Memory B cell (primary cell): ENCODE results near the gene KCNJ6.
"Not testable (repeated sequence)": the region's sequence is repeated elsewhere in the genome, so short reads cannot be mapped to it uniquely, and the experiment has no call there.

Experiments used
- ATAC-seq: fragments of 150-1000 bp; cut with Tn5 transposase; 2 replicates; pipeline ENCODE4 v1.10.0; 2021; ENCODE audit warnings: low read depth, mild to moderate bottlenecking, moderate library complexity
- DNase-seq, 2 donors: peaks; one replicate each; pipeline ENCODE4 v3.0.0; 2022; ENCODE audit warnings: low spot score in 2 of 2
- H3K27ac Mint-ChIP-seq: one replicate; pipeline ENCODE4 v1.8.0; 2022; ENCODE audit warnings: mild to moderate bottlenecking, moderate library complexity, mixed read lengths
- H3K27me3 Mint-ChIP-seq: one replicate; pipeline ENCODE4 v1.8.0; 2022; ENCODE audit warnings: mixed read lengths
- H3K36me3 Mint-ChIP-seq: one replicate; pipeline ENCODE4 v1.8.0; 2022; ENCODE audit warnings: mild to moderate bottlenecking, mixed read lengths
- H3K4me1 Mint-ChIP-seq: one replicate; pipeline ENCODE4 v1.8.0; 2022; ENCODE audit warnings: mixed read lengths
- H3K4me3 Mint-ChIP-seq: one replicate; pipeline ENCODE4 v1.8.0; 2022; ENCODE audit warnings: mild to moderate bottlenecking, moderate library complexity, mixed read lengths
- H3K9me3 Mint-ChIP-seq: one replicate; pipeline ENCODE4 v1.8.0; 2022; ENCODE audit warnings: mixed read lengths

The KCNJ6 gene

GRCh38 chr21:37588644-37589043 is 327.6 kb downstream of the KCNJ6 start:
- H3K4me3 Mint-ChIP-seq, ATAC-seq, H3K27ac Mint-ChIP-seq, H3K4me1 Mint-ChIP-seq, H3K36me3 Mint-ChIP-seq, H3K9me3 Mint-ChIP-seq, DNase-seq, H3K27me3 Mint-ChIP-seq: not testable (repeated sequence)

- no peak overlapping the region for H3K27ac Mint-ChIP-seq
- H3K27me3 Mint-ChIP-seq: peaks cover 5% of the 10 kb centered on the region
- DNase-seq (no peak), ATAC-seq (no peak)
- H3K36me3 Mint-ChIP-seq: no peaks in the 10 kb centered on the region
- no peaks in the 10 kb centered on the region for H3K4me1 Mint-ChIP-seq
- no peak overlapping the region for H3K4me3 Mint-ChIP-seq
- H3K9me3 Mint-ChIP-seq: no peaks in the 10 kb centered on the region
Observed at GRCh38 chr21:37587635-37588177, 328.6 kb downstream of the KCNJ6 start.

- Mint-ChIP-seq H3K36me3 (no peaks in the 10 kb centered on the region), H3K27me3 (peaks cover 10% of the 10 kb centered on the region), H3K4me1 (no peaks in the 10 kb centered on the region), H3K4me3 (no peak overlapping the region), H3K9me3 (no peaks in the 10 kb centered on the region), H3K27ac (no peak overlapping the region)
- no peak for ATAC-seq
- DNase-seq: no peak
Observed at GRCh38 chr21:37587203-37587602, 329.1 kb downstream of the KCNJ6 start.

- peaks cover 8% of the 10 kb centered on the region for H3K9me3 Mint-ChIP-seq
- no peak overlapping the region for H3K27ac Mint-ChIP-seq
- H3K4me3 Mint-ChIP-seq: no peak overlapping the region
- DNase-seq: no peak
- peaks cover 11% of the 10 kb centered on the region for H3K27me3 Mint-ChIP-seq
- peaks cover 2% of the 10 kb centered on the region for H3K36me3 Mint-ChIP-seq
- no peaks in the 10 kb centered on the region for H3K4me1 Mint-ChIP-seq
- ATAC-seq: no peak
Observed at GRCh38 chr21:37582590-37582989, 333.7 kb downstream of the KCNJ6 start.

GRCh38 chr21:37580666-37581065 is 335.6 kb downstream of the KCNJ6 start:
- ATAC-seq: no peak
- Mint-ChIP-seq H3K27ac (no peak overlapping the region), H3K36me3 (peaks cover 2% of the 10 kb centered on the region), H3K9me3 (peaks cover 8% of the 10 kb centered on the region), H3K4me1 (no peaks in the 10 kb centered on the region), H3K27me3 (peaks cover 11% of the 10 kb centered on the region), H3K4me3 (no peak overlapping the region)
- no peak for DNase-seq

GRCh38 chr21:37579356-37579755 is 336.9 kb downstream of the KCNJ6 start:
- ATAC-seq: no peak
- Mint-ChIP-seq H3K27me3 (peaks cover 11% of the 10 kb centered on the region), H3K9me3 (peaks cover 8% of the 10 kb centered on the region)

GRCh38 chr21:37578471-37579126 is 337.7 kb downstream of the KCNJ6 start:
- Mint-ChIP-seq H3K36me3 (peaks cover 2% of the 10 kb centered on the region), H3K9me3 (peaks cover 8% of the 10 kb centered on the region), H3K4me1 (no peaks in the 10 kb centered on the region), H3K27ac (no peak overlapping the region), H3K27me3 (peaks cover 11% of the 10 kb centered on the region), H3K4me3 (no peak overlapping the region)
- ATAC-seq (no peak), DNase-seq (no peak)

More at GRCh38 chr21:37579356-37579755, 336.9 kb downstream of the KCNJ6 start:
- Mint-ChIP-seq H3K4me1 (no peaks in the 10 kb centered on the region), H3K4me3 (no peak overlapping the region), H3K27ac (no peak overlapping the region), H3K36me3 (peaks cover 2% of the 10 kb centered on the region)
- DNase-seq: no peak

GRCh38 chr21:37576929-37577328 is 339.3 kb downstream of the KCNJ6 start:
- not testable (repeated sequence) for H3K4me1 Mint-ChIP-seq, H3K4me3 Mint-ChIP-seq, ATAC-seq, H3K27ac Mint-ChIP-seq, H3K27me3 Mint-ChIP-seq, H3K36me3 Mint-ChIP-seq, H3K9me3 Mint-ChIP-seq, DNase-seq

GRCh38 chr21:37575580-37575979 is 340.7 kb downstream of the KCNJ6 start:
- Mint-ChIP-seq H3K27me3 (peaks cover 5% of the 10 kb centered on the region), H3K27ac (no peak overlapping the region), H3K4me1 (no peaks in the 10 kb centered on the region), H3K9me3 (peaks cover 8% of the 10 kb centered on the region), H3K36me3 (no peaks in the 10 kb centered on the region), H3K4me3 (no peak overlapping the region)
- DNase-seq (no peak), ATAC-seq (no peak)

GRCh38 chr21:37574751-37575150 is 341.5 kb downstream of the KCNJ6 start:
- DNase-seq: no peak
- Mint-ChIP-seq H3K27me3 (peaks cover 7% of the 10 kb centered on the region), H3K36me3 (no peaks in the 10 kb centered on the region), H3K9me3 (peaks cover 7% of the 10 kb centered on the region), H3K4me3 (no peak overlapping the region), H3K4me1 (no peaks in the 10 kb centered on the region), H3K27ac (no peak overlapping the region)
- ATAC-seq: no peak

- Mint-ChIP-seq H3K36me3 (no peaks in the 10 kb centered on the region), H3K4me3 (no peak overlapping the region), H3K27ac (no peak overlapping the region), H3K9me3 (peaks cover 5% of the 10 kb centered on the region), H3K27me3 (peaks cover 7% of the 10 kb centered on the region), H3K4me1 (no peaks in the 10 kb centered on the region)
- DNase-seq (no peak), ATAC-seq (no peak)
Observed at GRCh38 chr21:37574316-37574715, 341.9 kb downstream of the KCNJ6 start.

- ATAC-seq (no peak), DNase-seq (no peak)
- Mint-ChIP-seq H3K4me3 (no peak overlapping the region), H3K27ac (no peak overlapping the region), H3K36me3 (no peaks in the 10 kb centered on the region), H3K4me1 (no peaks in the 10 kb centered on the region), H3K27me3 (peaks cover 6% of the 10 kb centered on the region), H3K9me3 (no peaks in the 10 kb centered on the region)
Observed at GRCh38 chr21:37571442-37571841, 344.8 kb downstream of the KCNJ6 start.

- Mint-ChIP-seq H3K36me3 (no peaks in the 10 kb centered on the region), H3K4me1 (peaks cover 9% of the 10 kb centered on the region), H3K27ac (no peak overlapping the region), H3K27me3 (peaks cover 6% of the 10 kb centered on the region), H3K9me3 (no peaks in the 10 kb centered on the region), H3K4me3 (no peak overlapping the region)
- ATAC-seq (no peak), DNase-seq (no peak)
Observed at GRCh38 chr21:37568916-37569315, 347.3 kb downstream of the KCNJ6 start.

- Mint-ChIP-seq H3K27ac (no peak overlapping the region), H3K36me3 (no peaks in the 10 kb centered on the region), H3K4me3 (no peak overlapping the region), H3K9me3 (no peaks in the 10 kb centered on the region), H3K27me3 (peaks cover 6% of the 10 kb centered on the region), H3K4me1 (peaks cover 9% of the 10 kb centered on the region)
- ATAC-seq (no peak), DNase-seq (no peak)
Observed at GRCh38 chr21:37568415-37568814, 347.8 kb downstream of the KCNJ6 start.
